Liver (tissue), 4 donors: ENCODE data around the gene ZNF382. TPM values are rescaled to one million over a fixed set of nuclear protein-coding genes. Genes with fewer than 3 reads are reported as not detected.

ENCODE experiments used
- polyA plus RNA-seq, 2 donors: library from polyadenylated mRNA; stranded (reverse) in 1 of 2; unstranded in 1 of 2; fragments of 200-250 nt in 1 of 2; fragments of >200 nt in 1 of 2; fragmentation: Nextera tagmentation in 1 of 2; extraction: Ambion mirVana in 1 of 2; gene quantifications; one replicate each; pipeline versions ENCODE4 v1.2.1 to v1.2.3, GENCODE V29; 2013 to 2015
- total RNA-seq, 2 donors: library from RNA; depleted of rRNA; stranded (reverse); fragments of >200 nt; gene quantifications; one replicate each; pipeline ENCODE4 v1.2.3, GENCODE V29; 2014
- donor health status: healthy.
- donor health status: healthy.
- donor health status: healthy.

ZNF382 gene
- total and polyA plus RNA-seq, 4 donors = 0.20 to 3.8 (median 1.4) TPM

Other genes with a start within 250 kb of the ZNF382 start
- 1 to 10 TPM; 3.4 to 5.1 TPM for gene ZFP14, start 226.1 kb upstream of the ZNF382 start, total RNA-seq
- 1 to 10 TPM in 1 of 2 donors, under 1 TPM in 1; 0.43 to 3.4 TPM for gene ZFP14, start 226.1 kb upstream of the ZNF382 start, polyA plus RNA-seq
- gene ZFP82, start 186.7 kb upstream of the ZNF382 start, total RNA-seq = 1 to 10 TPM; 1.3 to 3.1 TPM
- gene ZFP82, start 186.7 kb upstream of the ZNF382 start, polyA plus RNA-seq = under 1 TPM; 0.40 to 0.79 TPM
- gene ZNF566, start 115.8 kb upstream of the ZNF382 start, total RNA-seq = 10 to 100 TPM in 1 of 2 donors, 1 to 10 TPM in 1; 10.0 to 11.1 TPM
- 1 to 10 TPM; 1.5 to 2.7 TPM for gene ZNF566, start 115.8 kb upstream of the ZNF382 start, polyA plus RNA-seq
- gene ZNF260, start 77.0 kb upstream of the ZNF382 start, total RNA-seq = 10 to 100 TPM in 1 of 2 donors, 1 to 10 TPM in 1; 8.0 to 10.4 TPM
- gene ZNF260, start 77.0 kb upstream of the ZNF382 start, polyA plus RNA-seq = 1 to 10 TPM; 1.7 to 3.2 TPM
- gene ZNF529, start 32.0 kb upstream of the ZNF382 start, total RNA-seq = 1 to 10 TPM; 4.0 to 9.5 TPM
- gene ZNF529, start 32.0 kb upstream of the ZNF382 start, polyA plus RNA-seq = 1 to 10 TPM; 1.4 to 2.0 TPM
- 1 to 10 TPM; 3.7 to 3.8 TPM for gene ZNF461, start 61.5 kb downstream of the ZNF382 start, total RNA-seq
- 1 to 10 TPM in 1 of 2 donors, under 1 TPM in 1; 0.90 to 1.6 TPM for gene ZNF461, start 61.5 kb downstream of the ZNF382 start, polyA plus RNA-seq
- 1 to 10 TPM; 3.5 to 4.3 TPM for gene ZNF567, start 82.3 kb downstream of the ZNF382 start, total RNA-seq
- gene ZNF567, start 82.3 kb downstream of the ZNF382 start, polyA plus RNA-seq = 1 to 10 TPM; 1.7 TPM
- gene ZNF850, start 167.5 kb downstream of the ZNF382 start, total RNA-seq = 1 to 10 TPM; 3.2 to 5.0 TPM
- under 1 TPM; 0.15 to 0.20 TPM for gene ZNF850, start 167.5 kb downstream of the ZNF382 start, polyA plus RNA-seq
- 1 to 10 TPM; 5.3 to 5.5 TPM for gene ZNF790, start 233.1 kb downstream of the ZNF382 start, total RNA-seq
- gene ZNF790, start 233.1 kb downstream of the ZNF382 start, polyA plus RNA-seq = 1 to 10 TPM; 2.8 to 3.1 TPM
- 1 to 10 TPM; 2.3 to 4.7 TPM for gene ZNF345, start 245.6 kb downstream of the ZNF382 start, total RNA-seq
- 1 to 10 TPM in 1 of 2 donors, under 1 TPM in 1; 0.67 to 1.9 TPM for gene ZNF345, start 245.6 kb downstream of the ZNF382 start, polyA plus RNA-seq